Parathyroid adenoma (tissue), 2 donors: ENCODE measurements around the gene C2CD2.

Experiments
- H2AFZ ChIP-seq: fragments of 300-600 bp; sonication (generic); one replicate; pipeline ENCODE4 v1.7.0; 2017; ENCODE audit warnings: antibody characterized with exemption, mild to moderate bottlenecking
- H3K27ac ChIP-seq: fragments of 300-600 bp; sonication (generic); one replicate; pipeline ENCODE4 v1.7.0; 2017
- H3K27me3 ChIP-seq: fragments of 300-600 bp; sonication (generic); one replicate; pipeline ENCODE4 v1.7.0; 2017; ENCODE audit warnings: low read length; ENCODE audit not compliant: control insufficient read depth, insufficient read depth
- H3K36me3 ChIP-seq: fragments of 300-600 bp; sonication (generic); one replicate; pipeline ENCODE4 v1.7.0; 2017; ENCODE audit warnings: low read length; ENCODE audit not compliant: control insufficient read depth, insufficient read depth
- H3K4me1 ChIP-seq: fragments of 300-600 bp; sonication (generic); one replicate; pipeline ENCODE4 v1.7.0; 2017; ENCODE audit warnings: control low read depth
- H3K4me2 ChIP-seq: fragments of 300-600 bp; sonication (generic); one replicate; pipeline ENCODE4 v1.7.0; 2017; ENCODE audit warnings: low read length
- H3K4me3 ChIP-seq: fragments of 300-600 bp; sonication (generic); one replicate; pipeline ENCODE4 v1.7.0; 2017; ENCODE audit warnings: low read depth, low read length
- H3K79me2 ChIP-seq: fragments of 300-600 bp; sonication (generic); one replicate; pipeline ENCODE4 v1.7.0; 2017; ENCODE audit warnings: control low read depth
- H3K9ac ChIP-seq: fragments of 300-600 bp; sonication (generic); one replicate; pipeline ENCODE4 v1.7.0; 2017; ENCODE audit warnings: mild to moderate bottlenecking
- H3K9me3 ChIP-seq: fragments of 300-600 bp; sonication (generic); one replicate; pipeline ENCODE4 v1.7.0; 2017; ENCODE audit warnings: low read length; ENCODE audit not compliant: control insufficient read depth
- TF ChIP-seq, protein P1 (sequence below): fragments of 300-600 bp; sonication (generic); IDR thresholded peaks from one replicate; pipeline ENCODE4 v1.7.0; 2017; ENCODE audit warnings: antibody characterized with exemption, mild to moderate bottlenecking
- donor health status: primary hyperparathyroidism.

Gene C2CD2

GRCh38 chr21:41879190-41879998, 74.4 kb downstream of the C2CD2 start, which contains the start of gene PRDM15:
Gene PRDM15, minus strand, starts transcription at chr21:41879344. Its CDS starts 18,981 bp downstream, at chr21:41860363.
- H3K79me2 ChIP-seq, result peaks cover 2% of the 10 kb centered on the region
- H3K4me2 ChIP-seq, result peak within 1 kb of the TSS; percentile 88
- no peaks in the 10 kb centered on the region for H3K4me1 ChIP-seq
- H3K27me3 ChIP-seq, result no peaks in the 10 kb centered on the region
- no peaks in the 10 kb centered on the region for H3K36me3 ChIP-seq
- H2AFZ ChIP-seq, result peak within 1 kb of the TSS; percentile 95
- peak within 1 kb of the TSS; percentile 74 for H3K27ac ChIP-seq
- TF ChIP-seq, protein P1, sequence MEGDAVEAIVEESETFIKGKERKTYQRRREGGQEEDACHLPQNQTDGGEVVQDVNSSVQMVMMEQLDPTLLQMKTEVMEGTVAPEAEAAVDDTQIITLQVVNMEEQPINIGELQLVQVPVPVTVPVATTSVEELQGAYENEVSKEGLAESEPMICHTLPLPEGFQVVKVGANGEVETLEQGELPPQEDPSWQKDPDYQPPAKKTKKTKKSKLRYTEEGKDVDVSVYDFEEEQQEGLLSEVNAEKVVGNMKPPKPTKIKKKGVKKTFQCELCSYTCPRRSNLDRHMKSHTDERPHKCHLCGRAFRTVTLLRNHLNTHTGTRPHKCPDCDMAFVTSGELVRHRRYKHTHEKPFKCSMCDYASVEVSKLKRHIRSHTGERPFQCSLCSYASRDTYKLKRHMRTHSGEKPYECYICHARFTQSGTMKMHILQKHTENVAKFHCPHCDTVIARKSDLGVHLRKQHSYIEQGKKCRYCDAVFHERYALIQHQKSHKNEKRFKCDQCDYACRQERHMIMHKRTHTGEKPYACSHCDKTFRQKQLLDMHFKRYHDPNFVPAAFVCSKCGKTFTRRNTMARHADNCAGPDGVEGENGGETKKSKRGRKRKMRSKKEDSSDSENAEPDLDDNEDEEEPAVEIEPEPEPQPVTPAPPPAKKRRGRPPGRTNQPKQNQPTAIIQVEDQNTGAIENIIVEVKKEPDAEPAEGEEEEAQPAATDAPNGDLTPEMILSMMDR, result no peak
- H3K4me3 ChIP-seq, result peak within 1 kb of the TSS; percentile 56
- H3K9ac ChIP-seq, result no peak within 1 kb of the TSS
- no peaks in the 10 kb centered on the region for H3K9me3 ChIP-seq

GRCh38 chr21:41878831-41879189, 75.0 kb downstream of the C2CD2 start:
- TF ChIP-seq, protein P1, result no peak
- no peaks in the 10 kb centered on the region for H3K4me1 ChIP-seq
- peaks cover 2% of the 10 kb centered on the region for H3K79me2 ChIP-seq
- no peak overlapping the region for H2AFZ ChIP-seq
- H3K4me3 ChIP-seq, result peak overlapping the region; percentile 53
- no peak overlapping the region for H3K9ac ChIP-seq
- no peaks in the 10 kb centered on the region for H3K9me3 ChIP-seq
- no peak overlapping the region for H3K4me2 ChIP-seq
- H3K27ac ChIP-seq, result no peak overlapping the region
- H3K27me3 ChIP-seq, result no peaks in the 10 kb centered on the region
- H3K36me3 ChIP-seq, result no peaks in the 10 kb centered on the region

- H3K4me1 ChIP-seq, result no peaks in the 10 kb centered on the region
- H2AFZ ChIP-seq, result peak overlapping the region; percentile 85
- H3K27ac ChIP-seq, result peak overlapping the region; percentile 24
- peaks cover 2% of the 10 kb centered on the region for H3K79me2 ChIP-seq
- peak overlapping the region; percentile 53 for H3K4me3 ChIP-seq
- no peaks in the 10 kb centered on the region for H3K36me3 ChIP-seq
- TF ChIP-seq, protein P1, result no peak
- peak overlapping the region; percentile 88 for H3K4me2 ChIP-seq
- H3K9me3 ChIP-seq, result no peaks in the 10 kb centered on the region
- no peak overlapping the region for H3K9ac ChIP-seq
- H3K27me3 ChIP-seq, result no peaks in the 10 kb centered on the region
Measured at GRCh38 chr21:41877901-41878830, 75.7 kb downstream of the C2CD2 start.

DNA sequence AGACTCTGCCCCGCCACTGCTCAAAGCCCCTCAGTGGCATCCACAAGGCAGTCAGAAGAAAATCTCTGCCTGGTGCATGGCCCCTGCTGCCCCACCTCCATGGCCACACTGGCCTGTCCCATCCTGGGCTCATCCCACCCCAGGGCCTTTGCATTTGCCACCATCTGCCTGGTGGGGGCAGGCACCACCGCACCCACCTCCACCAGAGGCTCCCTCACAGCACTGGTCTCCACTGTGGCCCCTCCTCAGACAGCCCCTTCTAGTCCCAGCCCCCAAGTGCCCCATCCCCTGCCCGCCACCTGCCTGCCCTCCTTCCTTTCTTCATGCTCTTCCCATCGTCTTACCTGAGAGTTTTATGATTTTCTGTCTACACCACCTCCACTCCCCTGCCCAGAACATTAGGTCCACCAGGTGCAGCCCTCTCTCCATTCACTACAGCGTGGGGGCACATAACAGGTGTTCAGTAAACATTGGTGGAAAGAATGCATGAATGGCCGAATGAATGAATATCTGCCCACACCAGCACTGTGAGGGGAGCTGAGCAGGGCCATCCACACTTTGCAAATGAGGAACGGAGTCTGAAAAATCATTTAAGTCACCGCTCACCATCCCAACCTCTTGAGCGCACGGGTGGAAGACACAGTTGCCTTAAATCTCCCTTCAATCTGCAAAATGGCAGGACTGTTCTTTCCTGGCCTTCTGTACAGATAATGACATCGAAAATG, 76.7 kb downstream of the C2CD2 start:
- Histone ChIP-seq H2AFZ (no peak overlapping the region), H3K79me2 (peaks cover 2% of the 10 kb centered on the region), H3K27me3 (no peaks in the 10 kb centered on the region), H3K4me2 (no peak overlapping the region), H3K9ac (no peak overlapping the region), H3K4me3 (no peak overlapping the region), H3K4me1 (no peaks in the 10 kb centered on the region), H3K9me3 (no peaks in the 10 kb centered on the region), H3K27ac (no peak overlapping the region), H3K36me3 (no peaks in the 10 kb centered on the region)
- TF ChIP-seq, protein P1, result no peak
